Neuronal stem cell (in vitro differentiated cells): ENCODE measurements around the gene HOXA11.

Experiments
- DNase-seq: peaks from one replicate; pipeline ENCODE4 v3.0.0-alpha.2; 2013; ENCODE audit warnings: low spot score
- H2AFZ ChIP-seq: one replicate; pipeline ENCODE4 v1.6.1; 2013; ENCODE audit warnings: mild to moderate bottlenecking, low read length, inconsistent platforms
- H2AK5ac ChIP-seq: 2 replicates; pipeline ENCODE4 v1.6.1; 2013; ENCODE audit warnings: low read depth, mild to moderate bottlenecking, inconsistent platforms, low read length, moderate library complexity, mixed read lengths
- H2BK120ac ChIP-seq: 2 replicates; pipeline ENCODE4 v1.6.1; 2013; ENCODE audit warnings: low read depth, mild to moderate bottlenecking, inconsistent platforms, low read length, moderate library complexity, mixed read lengths
- H2BK12ac ChIP-seq: one replicate; pipeline ENCODE4 v1.6.1; 2013; ENCODE audit warnings: low read length, inconsistent platforms
- H2BK15ac ChIP-seq: 2 replicates; pipeline ENCODE4 v1.6.1; 2013; ENCODE audit warnings: mild to moderate bottlenecking, low read length, inconsistent platforms, mixed read lengths
- H2BK5ac ChIP-seq: one replicate; pipeline ENCODE4 v1.6.1; 2013; ENCODE audit warnings: inconsistent platforms, mild to moderate bottlenecking, low read length, moderate library complexity
- H3K14ac ChIP-seq: one replicate; pipeline ENCODE4 v1.6.1; 2013; ENCODE audit warnings: low read length, inconsistent platforms
- H3K18ac ChIP-seq: 2 replicates; pipeline ENCODE4 v1.6.1; 2013; ENCODE audit warnings: low read length, inconsistent platforms
- H3K23ac ChIP-seq: 2 replicates; pipeline ENCODE4 v1.6.1; 2013; ENCODE audit warnings: low read depth, mild to moderate bottlenecking, mixed read lengths, low read length, inconsistent platforms; ENCODE audit not compliant: poor library complexity
- H3K27ac ChIP-seq: replicated peaks from 3 replicates; pipeline ENCODE4 v1.5.1; 2013; ENCODE audit warnings: low read length, inconsistent platforms
- H3K27me3 ChIP-seq, 3 experiments: 2 replicates each; pipeline ENCODE4 v1.6.1; 2013; ENCODE audit warnings: low read length in 3 of 3, mild to moderate bottlenecking in 2 of 3, inconsistent platforms in 1 of 3, low read depth in 1 of 3, mixed read lengths in 1 of 3, moderate library complexity in 1 of 3; ENCODE audit not compliant: control insufficient read depth in 3 of 3, insufficient read depth in 3 of 3
- H3K36me3 ChIP-seq, 2 donors: replicated peaks in 1 of 2; 2 replicates each; pipeline ENCODE4 v1.6.1; 2013; ENCODE audit warnings: low read length in 2 of 2; ENCODE audit not compliant: control insufficient read depth in 2 of 2, insufficient read depth in 2 of 2
- H3K4ac ChIP-seq: 2 replicates; pipeline ENCODE4 v1.6.1; 2013; ENCODE audit warnings: inconsistent platforms, mild to moderate bottlenecking, low read length, moderate library complexity
- H3K4me1 ChIP-seq, 2 donors: 1 replicate in 1 of 2; 2 replicates in 1 of 2; pipeline ENCODE4 v1.6.1; 2013; ENCODE audit warnings: low read length in 2 of 2, low read depth in 1 of 2; ENCODE audit not compliant: control insufficient read depth in 2 of 2, insufficient read depth in 1 of 2
- H3K4me2 ChIP-seq: one replicate; pipeline ENCODE4 v1.6.1; 2013; ENCODE audit warnings: mild to moderate bottlenecking, low read length, inconsistent platforms; ENCODE audit not compliant: insufficient read depth, poor library complexity, severe bottlenecking
- H3K4me3 ChIP-seq, 2 donors: 2 replicates each; pipeline ENCODE4 v1.5.1; 2013; ENCODE audit warnings: low read length in 2 of 2, mild to moderate bottlenecking in 2 of 2, inconsistent platforms in 1 of 2, moderate library complexity in 1 of 2
- H3K79me1 ChIP-seq: one replicate; pipeline ENCODE4 v1.6.1; 2013; ENCODE audit warnings: low read depth, mild to moderate bottlenecking, inconsistent platforms, low read length, moderate library complexity
- H3K9ac ChIP-seq: one replicate; pipeline ENCODE4 v1.6.1; 2013; ENCODE audit warnings: mild to moderate bottlenecking, low read depth, low read length, inconsistent platforms; ENCODE audit not compliant: poor library complexity
- H3K9me3 ChIP-seq, 2 donors: replicated peaks in 1 of 2; 2 replicates each; pipeline versions ENCODE3 to v1.6.1; 2013; ENCODE audit warnings: low read length in 2 of 2, mild to moderate bottlenecking in 2 of 2, inconsistent platforms in 1 of 2, low read depth in 1 of 2, mixed read lengths in 1 of 2, moderate library complexity in 1 of 2; ENCODE audit not compliant: control insufficient read depth in 2 of 2, insufficient read depth in 1 of 2
- H4K8ac ChIP-seq: one replicate; pipeline ENCODE4 v1.6.1; 2013; ENCODE audit warnings: low read depth, mild to moderate bottlenecking, inconsistent platforms, low read length, moderate library complexity
- H4K91ac ChIP-seq: one replicate; pipeline ENCODE4 v1.6.1; 2013; ENCODE audit warnings: low read length, low read depth, mild to moderate bottlenecking, inconsistent platforms; ENCODE audit not compliant: poor library complexity
- WGBS, 2 donors: extraction: QIAGEN DNeasy Blood & Tissue Kit; methylation state at CpG; one replicate each; pipeline ENCODE4 v1.1.7; 2013; ENCODE audit warnings: missing lambda C conversion rate in 2 of 2, mixed read lengths in 1 of 2; ENCODE audit not compliant: insufficient read length in 2 of 2, insufficient replicate concordance in 1 of 2; ENCODE audit errors: extremely low coverage in 2 of 2; 5-methylcytosine and 5-hydroxymethylcytosine counted together

Gene HOXA11

GRCh38 chr7:27223941-27224575, 39.0 kb upstream of the HOXA11 start:
- Histone ChIP-seq H3K23ac (no peak overlapping the region), H3K4me2 (no peak overlapping the region), H3K27ac (no peak overlapping the region), H2BK15ac (no peak overlapping the region), H2AFZ (no peak overlapping the region), H3K14ac (no peak overlapping the region), H3K4ac (no peak overlapping the region), H3K36me3 (no peaks in the 10 kb centered on the region), H2AK5ac (no peak overlapping the region), H3K4me3 (no peak overlapping the region), H3K18ac (no peak overlapping the region), H3K9ac (no peak overlapping the region), H4K91ac (no peak overlapping the region), H3K27me3 (peaks cover 22 to 90% (median 65%) of the 10 kb centered on the region in 3 experiments), H3K79me1 (no peaks in the 10 kb centered on the region), H2BK120ac (no peak overlapping the region), H3K9me3 (peaks cover 0 to 4% of the 10 kb centered on the region in 2 donors), H4K8ac (no peak overlapping the region), H3K4me1 (no peaks in the 10 kb centered on the region), H2BK12ac (no peak overlapping the region), H2BK5ac (no peak overlapping the region)
- DNase-seq = no peak

GRCh38 chr7:27221201-27221797, 36.3 kb upstream of the HOXA11 start:
- no peak overlapping the region for H3K9ac ChIP-seq
- no peak overlapping the region for H3K4me2 ChIP-seq
- peaks cover 0 to 4% of the 10 kb centered on the region in 2 donors for H3K9me3 ChIP-seq
- no peak overlapping the region for H3K18ac ChIP-seq
- no peak overlapping the region for H2BK5ac ChIP-seq
- no peak overlapping the region for H3K14ac ChIP-seq
- H3K23ac ChIP-seq = no peak overlapping the region
- H3K4me1 ChIP-seq = no peaks in the 10 kb centered on the region
- H3K27me3 ChIP-seq = peaks cover 22 to 91% (median 67%) of the 10 kb centered on the region in 3 experiments
- H2AFZ ChIP-seq = no peak overlapping the region
- H3K36me3 ChIP-seq = no peaks in the 10 kb centered on the region
- no peak overlapping the region for H2AK5ac ChIP-seq
- no peak overlapping the region for H2BK15ac ChIP-seq
- H3K79me1 ChIP-seq = no peaks in the 10 kb centered on the region
- no peak overlapping the region for H3K4me3 ChIP-seq
- H3K4ac ChIP-seq = no peak overlapping the region
- H3K27ac ChIP-seq = no peak overlapping the region
- no peak overlapping the region for H4K8ac ChIP-seq
- no CpG with 5 or more reads among the region's 3 CpGs for WGBS, 2 donors
- DNase-seq = no peak
- H2BK120ac ChIP-seq = no peak overlapping the region
- H2BK12ac ChIP-seq = no peak overlapping the region
- no peak overlapping the region for H4K91ac ChIP-seq

- peaks cover 22 to 91% (median 67%) of the 10 kb centered on the region in 3 experiments for H3K27me3 ChIP-seq
- no peaks in the 10 kb centered on the region for H3K79me1 ChIP-seq
- no peaks in the 10 kb centered on the region for H3K4me1 ChIP-seq
These were observed 35.5 kb upstream of the HOXA11 start for GRCh38 chr7:27220440-27220955.

GRCh38 chr7:27219821-27220220, 34.8 kb upstream of the HOXA11 start:
- Histone ChIP-seq H3K27me3 (peaks cover 18 to 91% (median 67%) of the 10 kb centered on the region in 3 experiments), H2BK15ac (no peak overlapping the region), H3K4me3 (no peak overlapping the region), H3K14ac (no peak overlapping the region), H3K18ac (no peak overlapping the region), H3K9me3 (peaks cover 0 to 4% of the 10 kb centered on the region in 2 donors), H2AFZ (no peak overlapping the region), H2AK5ac (no peak overlapping the region), H3K9ac (no peak overlapping the region), H3K4me1 (no peaks in the 10 kb centered on the region), H4K91ac (no peak overlapping the region), H2BK5ac (no peak overlapping the region), H3K4ac (no peak overlapping the region), H2BK12ac (no peak overlapping the region), H3K36me3 (no peaks in the 10 kb centered on the region), H2BK120ac (no peak overlapping the region), H3K4me2 (no peak overlapping the region), H3K79me1 (no peaks in the 10 kb centered on the region), H3K27ac (no peak overlapping the region), H3K23ac (peak overlapping the region; percentile 70), H4K8ac (no peak overlapping the region)
- WGBS, 2 donors = no CpG with 5 or more reads among the region's 4 CpGs
- DNase-seq = no peak

More at GRCh38 chr7:27220440-27220955, 35.5 kb upstream of the HOXA11 start:
- no peak overlapping the region for H3K4me3 ChIP-seq
- no CpG with 5 or more reads among the region's 45 CpGs for WGBS, 2 donors
- peak overlapping the region; percentile 58 for H2BK12ac ChIP-seq
- peak overlapping the region; percentile 28 for H3K18ac ChIP-seq
- no peak overlapping the region for H2BK120ac ChIP-seq
- no peak overlapping the region for H3K4me2 ChIP-seq
- peaks cover 0 to 4% of the 10 kb centered on the region in 2 donors for H3K9me3 ChIP-seq
- no peak overlapping the region for H4K8ac ChIP-seq
- no peaks in the 10 kb centered on the region for H3K36me3 ChIP-seq
- no peak overlapping the region for H2AFZ ChIP-seq
- H3K4ac ChIP-seq = no peak overlapping the region
- no peak for DNase-seq
- no peak overlapping the region for H2BK5ac ChIP-seq
- no peak overlapping the region for H3K9ac ChIP-seq
- H2BK15ac ChIP-seq = no peak overlapping the region
- no peak overlapping the region for H3K14ac ChIP-seq
- H4K91ac ChIP-seq = no peak overlapping the region
- no peak overlapping the region for H2AK5ac ChIP-seq
- H3K23ac ChIP-seq = peak overlapping the region; percentile 43
- no peak overlapping the region for H3K27ac ChIP-seq
